ENCODE results near the gene NABP2. TPM values are rescaled to one million over a fixed set of nuclear protein-coding genes. Genes with fewer than 3 reads are reported as not detected.

The NABP2 gene
- total RNA-seq, 1 donor from 2014 or later: 42.1 TPM

- peak overlapping the region; percentile 99 for H3K4me3 Mint-ChIP-seq (ENCODE audit: unreplicated experiment)
- no peaks in the 10 kb centered on the region for H3K9me3 Mint-ChIP-seq (ENCODE audit: unreplicated experiment)
- H3K27me3 Mint-ChIP-seq (ENCODE audit: unreplicated experiment): no peaks in the 10 kb centered on the region
- DNase-seq (ENCODE audit: extremely low spot score, unreplicated experiment): no peak
- H3K36me3 Mint-ChIP-seq (ENCODE audit: unreplicated experiment): peaks cover 6% of the 10 kb centered on the region
- peak overlapping the region; percentile 99 for H3K27ac Mint-ChIP-seq (ENCODE audit: unreplicated experiment)
- H3K4me1 Mint-ChIP-seq (ENCODE audit: unreplicated experiment): peaks cover 40% of the 10 kb centered on the region
- no peak for TF ChIP-seq CTCF (IDR thresholded peaks at IDR 0.05)
Observed at GRCh38 chr12:56220611-56221231, 3.4 kb upstream of the NABP2 start.

GRCh38 chr12:56221232-56221756 is 2.8 kb upstream of the NABP2 start:
- no peak for TF ChIP-seq CTCF (IDR thresholded peaks at IDR 0.05)

GRCh38 chr12:56221757-56222530 is 2.2 kb upstream of the NABP2 start, which contains the start of gene RNF41:
Gene RNF41 (minus strand): TSS chr12:56221922. CDS start chr12:56214047, 7,875 bp downstream.
- Mint-ChIP-seq H3K9me3 (ENCODE audit: unreplicated experiment) (no peaks in the 10 kb centered on the region), H3K36me3 (ENCODE audit: unreplicated experiment) (peaks cover 2% of the 10 kb centered on the region), H3K27me3 (ENCODE audit: unreplicated experiment) (no peaks in the 10 kb centered on the region), H3K4me3 (ENCODE audit: unreplicated experiment) (peak within 1 kb of the TSS; percentile 99), H3K4me1 (ENCODE audit: unreplicated experiment) (peaks cover 38% of the 10 kb centered on the region), H3K27ac (ENCODE audit: unreplicated experiment) (peak within 1 kb of the TSS; percentile 99)
- peak; percentile 99 for DNase-seq (ENCODE audit: extremely low spot score, unreplicated experiment)
- no peak for TF ChIP-seq CTCF (IDR thresholded peaks at IDR 0.05)

More at GRCh38 chr12:56221232-56221756, 2.8 kb upstream of the NABP2 start:
- no peak for DNase-seq (ENCODE audit: extremely low spot score, unreplicated experiment)
- H3K27ac Mint-ChIP-seq (ENCODE audit: unreplicated experiment): peak overlapping the region; percentile 99
- H3K4me1 Mint-ChIP-seq (ENCODE audit: unreplicated experiment): peaks cover 40% of the 10 kb centered on the region
- no peaks in the 10 kb centered on the region for H3K9me3 Mint-ChIP-seq (ENCODE audit: unreplicated experiment)
- H3K4me3 Mint-ChIP-seq (ENCODE audit: unreplicated experiment): peak overlapping the region; percentile 99
- no peaks in the 10 kb centered on the region for H3K27me3 Mint-ChIP-seq (ENCODE audit: unreplicated experiment)
- H3K36me3 Mint-ChIP-seq (ENCODE audit: unreplicated experiment): peaks cover 5% of the 10 kb centered on the region

- H3K27me3 Mint-ChIP-seq (ENCODE audit: unreplicated experiment): no peaks in the 10 kb centered on the region
- peak overlapping the region; percentile 99 for H3K27ac Mint-ChIP-seq (ENCODE audit: unreplicated experiment)
- DNase-seq (ENCODE audit: extremely low spot score, unreplicated experiment): no peak
- peak overlapping the region; percentile 99 for H3K4me3 Mint-ChIP-seq (ENCODE audit: unreplicated experiment)
- no peaks in the 10 kb centered on the region for H3K9me3 Mint-ChIP-seq (ENCODE audit: unreplicated experiment)
- no peak for TF ChIP-seq CTCF (IDR thresholded peaks at IDR 0.05)
- H3K36me3 Mint-ChIP-seq (ENCODE audit: unreplicated experiment): peaks cover 4% of the 10 kb centered on the region
- H3K4me1 Mint-ChIP-seq (ENCODE audit: unreplicated experiment): peaks cover 38% of the 10 kb centered on the region
Observed at GRCh38 chr12:56222531-56222895, 1.6 kb upstream of the NABP2 start.

- DNase-seq (ENCODE audit: extremely low spot score, unreplicated experiment): no peak
- H3K4me3 Mint-ChIP-seq (ENCODE audit: unreplicated experiment): peak overlapping the region; percentile 83
- no peak for TF ChIP-seq CTCF (IDR thresholded peaks at IDR 0.05)
- H3K36me3 Mint-ChIP-seq (ENCODE audit: unreplicated experiment): peaks cover 4% of the 10 kb centered on the region
- peaks cover 38% of the 10 kb centered on the region for H3K4me1 Mint-ChIP-seq (ENCODE audit: unreplicated experiment)
- no peaks in the 10 kb centered on the region for H3K27me3 Mint-ChIP-seq (ENCODE audit: unreplicated experiment)
- no peaks in the 10 kb centered on the region for H3K9me3 Mint-ChIP-seq (ENCODE audit: unreplicated experiment)
- H3K27ac Mint-ChIP-seq (ENCODE audit: unreplicated experiment): peak overlapping the region; percentile 99
Observed at GRCh38 chr12:56223571-56224101, 506 bp upstream of the NABP2 start.

Measured in osteocyte (in vitro differentiated cells).